ENCODE data around the gene AVL9. TPM values are rescaled to one million over a fixed set of nuclear protein-coding genes. Genes with fewer than 3 reads are reported as not detected.

AVL9 gene
- total and polyA plus RNA-seq, 9 of the 15 experiments (the other 6 are each of a cell fraction or from before 2014, with no cell fraction given), result 6.4 to 66.2 (median 30.1) TPM

GRCh38 chr7:32495298-32496051 is at the start of gene AVL9 (continued):
- TF ChIP-seq YY1 (IDR thresholded peaks at IDR 0.05; ENCODE audit: borderline replicate concordance in 1 of 3, control insufficient read depth in 1 of 3, extremely low read depth in 1 of 3, insufficient read depth in 3 of 3, insufficient read length in 1 of 3, insufficient replicate concordance in 2 of 3, low read depth in 1 of 3, low read length in 2 of 3), result peak in 2 of 3 experiments; percentile 29 to 83
- TF ChIP-seq ZKSCAN8 (CRISPR knock-in tag; IDR thresholded peaks at IDR 0.05), result no peak
- TF ChIP-seq CHCHD3 (CRISPR knock-in tag; IDR thresholded peaks at IDR 0.05), result 0 out of 2 replicates have a peak, but pooled peaks have one; percentile 42
- TF ChIP-seq PREB (CRISPR knock-in tag; IDR thresholded peaks at IDR 0.05), result no peak
- no peak for TF ChIP-seq ZNF778 (CRISPR knock-in tag; IDR thresholded peaks at IDR 0.05)
- no peak for TF ChIP-seq MYBL2 (IDR thresholded peaks at IDR 0.05; ENCODE audit: low read depth)
- TF ChIP-seq MYBL2 (CRISPR knock-in tag; IDR thresholded peaks at IDR 0.05; ENCODE audit: borderline replicate concordance), result no peak
- TF ChIP-seq HCFC1 (IDR thresholded peaks at IDR 0.05; ENCODE audit: low read depth, low read length), result peak; percentile 40
- no peak for TF ChIP-seq NCOR1 (IDR thresholded peaks at IDR 0.05)
- TF ChIP-seq, protein P1, sequence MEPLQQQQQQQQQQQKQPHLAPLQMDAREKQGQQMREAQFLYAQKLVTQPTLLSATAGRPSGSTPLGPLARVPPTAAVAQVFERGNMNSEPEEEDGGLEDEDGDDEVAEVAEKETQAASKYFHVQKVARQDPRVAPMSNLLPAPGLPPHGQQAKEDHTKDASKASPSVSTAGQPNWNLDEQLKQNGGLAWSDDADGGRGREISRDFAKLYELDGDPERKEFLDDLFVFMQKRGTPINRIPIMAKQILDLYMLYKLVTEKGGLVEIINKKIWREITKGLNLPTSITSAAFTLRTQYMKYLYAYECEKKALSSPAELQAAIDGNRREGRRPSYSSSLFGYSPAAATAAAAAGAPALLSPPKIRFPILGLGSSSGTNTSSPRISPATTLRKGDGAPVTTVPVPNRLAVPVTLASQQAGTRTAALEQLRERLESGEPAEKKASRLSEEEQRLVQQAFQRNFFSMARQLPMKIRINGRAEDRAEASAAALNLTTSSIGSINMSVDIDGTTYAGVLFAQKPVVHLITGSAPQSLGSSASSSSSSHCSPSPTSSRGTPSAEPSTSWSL (CRISPR knock-in tag; IDR thresholded peaks at IDR 0.05; ENCODE audit: borderline replicate concordance), result no peak
- TF ChIP-seq RUNX1 (IDR thresholded peaks at IDR 0.05; ENCODE audit: low read depth), result no peak
- TF ChIP-seq XRCC4 (IDR thresholded peaks at IDR 0.05; ENCODE audit: extremely low read depth, insufficient read depth, insufficient read length), result no peak
- TF ChIP-seq CEBPB (tag; IDR thresholded peaks at IDR 0.05), result no peak
- TF ChIP-seq, protein P2, sequence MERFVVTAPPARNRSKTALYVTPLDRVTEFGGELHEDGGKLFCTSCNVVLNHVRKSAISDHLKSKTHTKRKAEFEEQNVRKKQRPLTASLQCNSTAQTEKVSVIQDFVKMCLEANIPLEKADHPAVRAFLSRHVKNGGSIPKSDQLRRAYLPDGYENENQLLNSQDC (CRISPR knock-in tag; IDR thresholded peaks at IDR 0.05), result peak; percentile 90; the same call in 1 of the 2 replicates
- TF ChIP-seq PTRF (tag; IDR thresholded peaks at IDR 0.05), result no peak
- no peak for TF ChIP-seq TCF7 (IDR thresholded peaks at IDR 0.05; ENCODE audit: borderline replicate concordance)
- TF ChIP-seq CBFA2T2 (conservative IDR thresholded peaks at IDR 0.05), result peak; percentile 44; the same call in 1 of the 2 replicates
- TF ChIP-seq KAT7 (CRISPR knock-in tag; IDR thresholded peaks at IDR 0.05; ENCODE audit: borderline replicate concordance), result no peak
- peak; percentile 92 for TF ChIP-seq SUPT5H (IDR thresholded peaks at IDR 0.05)
- peak; percentile 76 for TF ChIP-seq TAF1 (IDR thresholded peaks at IDR 0.05; ENCODE audit: control insufficient read depth, extremely low read depth, insufficient read depth, low read length, severe bottlenecking)
- peak; percentile 88 for TF ChIP-seq EP400 (IDR thresholded peaks at IDR 0.05)
- TF ChIP-seq MAFG (tag; conservative IDR thresholded peaks at IDR 0.05), result no peak
- TF ChIP-seq PML (IDR thresholded peaks at IDR 0.05; ENCODE audit: low read length), result peak; percentile 50; the same call in 1 of the 2 replicates
- TF ChIP-seq, protein P3, sequence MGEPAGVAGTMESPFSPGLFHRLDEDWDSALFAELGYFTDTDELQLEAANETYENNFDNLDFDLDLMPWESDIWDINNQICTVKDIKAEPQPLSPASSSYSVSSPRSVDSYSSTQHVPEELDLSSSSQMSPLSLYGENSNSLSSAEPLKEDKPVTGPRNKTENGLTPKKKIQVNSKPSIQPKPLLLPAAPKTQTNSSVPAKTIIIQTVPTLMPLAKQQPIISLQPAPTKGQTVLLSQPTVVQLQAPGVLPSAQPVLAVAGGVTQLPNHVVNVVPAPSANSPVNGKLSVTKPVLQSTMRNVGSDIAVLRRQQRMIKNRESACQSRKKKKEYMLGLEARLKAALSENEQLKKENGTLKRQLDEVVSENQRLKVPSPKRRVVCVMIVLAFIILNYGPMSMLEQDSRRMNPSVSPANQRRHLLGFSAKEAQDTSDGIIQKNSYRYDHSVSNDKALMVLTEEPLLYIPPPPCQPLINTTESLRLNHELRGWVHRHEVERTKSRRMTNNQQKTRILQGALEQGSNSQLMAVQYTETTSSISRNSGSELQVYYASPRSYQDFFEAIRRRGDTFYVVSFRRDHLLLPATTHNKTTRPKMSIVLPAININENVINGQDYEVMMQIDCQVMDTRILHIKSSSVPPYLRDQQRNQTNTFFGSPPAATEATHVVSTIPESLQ (CRISPR knock-in tag; IDR thresholded peaks at IDR 0.05), result peak; percentile 83

Measured in K562 (cell line).